ENCODE data around the gene C2CD2. TPM values are rescaled to one million over a fixed set of nuclear protein-coding genes. Genes with fewer than 3 reads are reported as not detected.

Gene C2CD2
- total RNA-seq, 1 donor from 2014 or later, result 9.5 TPM

- Mint-ChIP-seq H3K27ac (no peak overlapping the region), H3K4me1 (ENCODE audit: low read depth) (peaks cover 18% of the 10 kb centered on the region), H3K9me3 (no peaks in the 10 kb centered on the region), H3K4me3 (no peak overlapping the region), H3K36me3 (ENCODE audit: low read depth) (no peaks in the 10 kb centered on the region), H3K27me3 (ENCODE audit: insufficient read depth) (no peaks in the 10 kb centered on the region)
- DNase-seq (ENCODE audit: low spot score), result no peak
- intact Hi-C loops (cut with micrococcal nuclease), result no loop called here
Measured at GRCh38 chr21:41864311-41865001, 89.4 kb downstream of the C2CD2 start.

GRCh38 chr21:41863439-41863740 is 90.4 kb downstream of the C2CD2 start:
- peaks cover 18% of the 10 kb centered on the region for H3K4me1 Mint-ChIP-seq (ENCODE audit: low read depth)
- no peaks in the 10 kb centered on the region for H3K27me3 Mint-ChIP-seq (ENCODE audit: insufficient read depth)
- no peaks in the 10 kb centered on the region for H3K36me3 Mint-ChIP-seq (ENCODE audit: low read depth)
- no peak overlapping the region for H3K4me3 Mint-ChIP-seq
- no peak overlapping the region for H3K27ac Mint-ChIP-seq
- H3K9me3 Mint-ChIP-seq, result no peaks in the 10 kb centered on the region
- no peak for DNase-seq (ENCODE audit: low spot score)
- intact Hi-C loops (cut with micrococcal nuclease), result no loop called here

- no peak for DNase-seq (ENCODE audit: low spot score)
- H3K4me3 Mint-ChIP-seq, result no peak overlapping the region
- peaks cover 18% of the 10 kb centered on the region for H3K4me1 Mint-ChIP-seq (ENCODE audit: low read depth)
- no peaks in the 10 kb centered on the region for H3K27me3 Mint-ChIP-seq (ENCODE audit: insufficient read depth)
- intact Hi-C loops (cut with micrococcal nuclease), result no loop called here
- H3K27ac Mint-ChIP-seq, result no peak overlapping the region
- H3K9me3 Mint-ChIP-seq, result no peaks in the 10 kb centered on the region
- peaks cover 8% of the 10 kb centered on the region for H3K36me3 Mint-ChIP-seq (ENCODE audit: low read depth)
Measured at GRCh38 chr21:41861987-41862386, 91.8 kb downstream of the C2CD2 start.

GRCh38 chr21:41861255-41861654 is 92.6 kb downstream of the C2CD2 start:
- Mint-ChIP-seq H3K27me3 (ENCODE audit: insufficient read depth) (no peaks in the 10 kb centered on the region), H3K4me1 (ENCODE audit: low read depth) (peaks cover 18% of the 10 kb centered on the region), H3K36me3 (ENCODE audit: low read depth) (peaks cover 11% of the 10 kb centered on the region), H3K4me3 (no peak overlapping the region), H3K9me3 (no peaks in the 10 kb centered on the region), H3K27ac (no peak overlapping the region)
- intact Hi-C loops (cut with micrococcal nuclease), result no loop called here
- DNase-seq (ENCODE audit: low spot score), result no peak

GRCh38 chr21:41859297-41859980 is 94.4 kb downstream of the C2CD2 start:
- DNase-seq (ENCODE audit: low spot score), result no peak
- Mint-ChIP-seq H3K27me3 (ENCODE audit: insufficient read depth) (no peaks in the 10 kb centered on the region), H3K9me3 (no peaks in the 10 kb centered on the region), H3K36me3 (ENCODE audit: low read depth) (peaks cover 14% of the 10 kb centered on the region), H3K27ac (no peak overlapping the region), H3K4me3 (no peak overlapping the region), H3K4me1 (ENCODE audit: low read depth) (peaks cover 6% of the 10 kb centered on the region)
- intact Hi-C loops (cut with micrococcal nuclease), result no loop called here

- DNase-seq (ENCODE audit: low spot score), result no peak
- Mint-ChIP-seq H3K27ac (no peak overlapping the region), H3K36me3 (ENCODE audit: low read depth) (peaks cover 14% of the 10 kb centered on the region), H3K9me3 (no peaks in the 10 kb centered on the region), H3K4me3 (no peak overlapping the region), H3K27me3 (ENCODE audit: insufficient read depth) (no peaks in the 10 kb centered on the region), H3K4me1 (ENCODE audit: low read depth) (peaks cover 6% of the 10 kb centered on the region)
- intact Hi-C loops (cut with micrococcal nuclease), result no loop called here
Measured at GRCh38 chr21:41858466-41859296, 95.1 kb downstream of the C2CD2 start.

GRCh38 chr21:41857771-41858300 is 96.0 kb downstream of the C2CD2 start:
- Mint-ChIP-seq H3K27me3 (ENCODE audit: insufficient read depth) (no peaks in the 10 kb centered on the region), H3K27ac (no peak overlapping the region), H3K4me1 (ENCODE audit: low read depth) (no peaks in the 10 kb centered on the region), H3K4me3 (no peak overlapping the region), H3K9me3 (no peaks in the 10 kb centered on the region), H3K36me3 (ENCODE audit: low read depth) (peaks cover 17% of the 10 kb centered on the region)
- DNase-seq (ENCODE audit: low spot score), result no peak
- intact Hi-C loops (cut with micrococcal nuclease), result no loop called here

- Mint-ChIP-seq H3K27ac (no peak overlapping the region), H3K36me3 (ENCODE audit: low read depth) (peaks cover 19% of the 10 kb centered on the region)
- intact Hi-C loops (cut with micrococcal nuclease), result no loop called here
Measured at GRCh38 chr21:41856572-41856971, 97.2 kb downstream of the C2CD2 start.

GRCh38 chr21:41854426-41854995 is 99.3 kb downstream of the C2CD2 start:
- intact Hi-C loops (cut with micrococcal nuclease), result no loop called here

More at GRCh38 chr21:41856572-41856971, 97.2 kb downstream of the C2CD2 start:
- no peak overlapping the region for H3K4me3 Mint-ChIP-seq
- H3K4me1 Mint-ChIP-seq (ENCODE audit: low read depth), result no peaks in the 10 kb centered on the region
- H3K27me3 Mint-ChIP-seq (ENCODE audit: insufficient read depth), result no peaks in the 10 kb centered on the region
- no peaks in the 10 kb centered on the region for H3K9me3 Mint-ChIP-seq
- no peak for DNase-seq (ENCODE audit: low spot score)

GRCh38 chr21:41852929-41853320 is 100.9 kb downstream of the C2CD2 start:
- no peak overlapping the region for H3K4me3 Mint-ChIP-seq
- DNase-seq (ENCODE audit: low spot score), result no peak
- H3K9me3 Mint-ChIP-seq, result no peaks in the 10 kb centered on the region
- no peaks in the 10 kb centered on the region for H3K27me3 Mint-ChIP-seq (ENCODE audit: insufficient read depth)
- H3K27ac Mint-ChIP-seq, result no peak overlapping the region
- H3K4me1 Mint-ChIP-seq (ENCODE audit: low read depth), result no peaks in the 10 kb centered on the region
- H3K36me3 Mint-ChIP-seq (ENCODE audit: low read depth), result peaks cover 18% of the 10 kb centered on the region
- intact Hi-C loops (cut with micrococcal nuclease), result no loop called here

More at GRCh38 chr21:41854426-41854995, 99.3 kb downstream of the C2CD2 start:
- no peak overlapping the region for H3K4me3 Mint-ChIP-seq
- no peak for DNase-seq (ENCODE audit: low spot score)
- H3K27me3 Mint-ChIP-seq (ENCODE audit: insufficient read depth), result no peaks in the 10 kb centered on the region
- H3K27ac Mint-ChIP-seq, result no peak overlapping the region
- peaks cover 20% of the 10 kb centered on the region for H3K36me3 Mint-ChIP-seq (ENCODE audit: low read depth)
- H3K9me3 Mint-ChIP-seq, result no peaks in the 10 kb centered on the region
- no peaks in the 10 kb centered on the region for H3K4me1 Mint-ChIP-seq (ENCODE audit: low read depth)

GRCh38 chr21:41852151-41852928 is 101.5 kb downstream of the C2CD2 start:
- Mint-ChIP-seq H3K4me3 (no peak overlapping the region), H3K27ac (no peak overlapping the region), H3K4me1 (ENCODE audit: low read depth) (no peaks in the 10 kb centered on the region), H3K27me3 (ENCODE audit: insufficient read depth) (no peaks in the 10 kb centered on the region), H3K36me3 (ENCODE audit: low read depth) (peaks cover 15% of the 10 kb centered on the region), H3K9me3 (no peaks in the 10 kb centered on the region)
- intact Hi-C loops (cut with micrococcal nuclease), result no loop called here
- DNase-seq (ENCODE audit: low spot score), result no peak

- no peaks in the 10 kb centered on the region for H3K9me3 Mint-ChIP-seq
- intact Hi-C loops (cut with micrococcal nuclease), result no loop called here
- H3K4me1 Mint-ChIP-seq (ENCODE audit: low read depth), result no peaks in the 10 kb centered on the region
- H3K27ac Mint-ChIP-seq, result no peak overlapping the region
- H3K4me3 Mint-ChIP-seq, result no peak overlapping the region
- no peak for DNase-seq (ENCODE audit: low spot score)
- H3K36me3 Mint-ChIP-seq (ENCODE audit: low read depth), result peaks cover 9% of the 10 kb centered on the region
- no peaks in the 10 kb centered on the region for H3K27me3 Mint-ChIP-seq (ENCODE audit: insufficient read depth)
Measured at GRCh38 chr21:41851090-41851790, 102.6 kb downstream of the C2CD2 start.

All from activated T-helper 1 cell treated with anti-CD3 and anti-CD28 coated beads, Interleukin-12 subunit alpha, Interleukin-12 subunit beta, Interleukin-2, Interleukin-4 antibody, amounts not matched to agents 30 ng/mL and 10 ng/mL and 1 ng/mL, durations not matched to agents 14 hours and 24 hours and 36 hours (primary cell).